CD14-positive monocyte (primary cell): ENCODE data around the gene THRB. TPM values are rescaled to one million over a fixed set of nuclear protein-coding genes. Genes with fewer than 3 reads are reported as not detected.

ENCODE experiments used
- DNase-seq, 3 donors: peaks; one replicate each; pipeline ENCODE4 v3.0.0-alpha.2; 2011 to 2022
- H2AFZ ChIP-seq: 2 replicates; pipeline ENCODE4 v1.6.0; 2012; ENCODE audit warnings: mild to moderate bottlenecking, low read depth, low read length, inconsistent platforms; ENCODE audit not compliant: insufficient read depth, poor library complexity, severe bottlenecking
- H3K27ac ChIP-seq, 2 donors: 1 replicate in 1 of 2; 2 replicates in 1 of 2; pipeline ENCODE4 v1.5.1; 2012 to 2013; ENCODE audit warnings: low read length in 2 of 2, control low read depth in 1 of 2, inconsistent platforms in 1 of 2, low read depth in 1 of 2, mild to moderate bottlenecking in 1 of 2
- H3K27me3 ChIP-seq, 2 donors: one replicate each; pipeline versions ENCODE4 v1.6.0 to v1.6.1; 2011 to 2013; ENCODE audit warnings: low read length in 2 of 2; ENCODE audit not compliant: control insufficient read depth in 2 of 2, insufficient read depth in 2 of 2
- H3K36me3 ChIP-seq, 2 donors: replicated peaks in 1 of 2; 1 replicate in 1 of 2; 2 replicates in 1 of 2; pipeline versions ENCODE4 v1.5.1 to v1.6.1; 2012 to 2013; ENCODE audit warnings: low read length in 2 of 2, control low read depth in 1 of 2, inconsistent platforms in 1 of 2, mild to moderate bottlenecking in 1 of 2; ENCODE audit not compliant: insufficient read depth in 2 of 2, control insufficient read depth in 1 of 2
- H3K4me1 ChIP-seq, 2 donors: 1 replicate in 1 of 2; 2 replicates in 1 of 2; pipeline versions ENCODE4 v1.5.1 to v1.6.1; 2012 to 2013; ENCODE audit warnings: low read length in 2 of 2, control low read depth in 1 of 2, inconsistent platforms in 1 of 2, mild to moderate bottlenecking in 1 of 2, moderate library complexity in 1 of 2; ENCODE audit not compliant: insufficient read depth in 2 of 2, control insufficient read depth in 1 of 2
- H3K4me2 ChIP-seq: replicated peaks from 2 replicates; pipeline ENCODE3; 2012; ENCODE audit warnings: low read length, moderate library complexity, mild to moderate bottlenecking; ENCODE audit not compliant: poor library complexity, severe bottlenecking; ENCODE audit errors: extremely low read depth
- H3K4me3 ChIP-seq, 3 experiments: fragments of 200-600 bp in 1 of 3; sonication (generic) in 1 of 3; replicated peaks in 1 of 3; 1 replicate in 2 of 3; 2 replicates in 1 of 3; pipeline ENCODE4 v1.5.1; 2011 to 2013; ENCODE audit warnings: low read length in 3 of 3, mild to moderate bottlenecking in 3 of 3, control low read depth in 2 of 3, low read depth in 2 of 3, inconsistent platforms in 1 of 3, moderate library complexity in 1 of 3
- H3K79me2 ChIP-seq: 2 replicates; pipeline ENCODE4 v1.6.0; 2012; ENCODE audit warnings: mild to moderate bottlenecking, control low read depth, inconsistent platforms, low read length, moderate library complexity; ENCODE audit not compliant: insufficient read depth
- H3K9ac ChIP-seq: 2 replicates; pipeline ENCODE4 v1.6.0; 2017; ENCODE audit warnings: low read length, mild to moderate bottlenecking; ENCODE audit not compliant: insufficient read depth, poor library complexity, severe bottlenecking
- H3K9me3 ChIP-seq, 2 donors: replicated peaks in 1 of 2; 1 replicate in 1 of 2; 2 replicates in 1 of 2; pipeline versions ENCODE4 v1.5.1 to v1.6.1; 2012 to 2013; ENCODE audit warnings: low read length in 2 of 2, control low read depth in 1 of 2; ENCODE audit not compliant: control insufficient read depth in 1 of 2, insufficient read depth in 1 of 2
- H4K20me1 ChIP-seq: 2 replicates; pipeline ENCODE4 v1.6.0; 2012; ENCODE audit warnings: mild to moderate bottlenecking, low read length, control low read depth, moderate library complexity; ENCODE audit not compliant: insufficient read depth
- H3K27ac Mint-ChIP-seq, 7 donors: one replicate each; pipeline ENCODE4 v1.8.0; 2020; ENCODE audit warnings: mild to moderate bottlenecking in 7 of 7, mixed read lengths in 7 of 7, moderate library complexity in 6 of 7, inconsistent platforms in 2 of 7
- H3K27me3 Mint-ChIP-seq, 3 donors: one replicate each; pipeline ENCODE4 v1.8.0; 2021 to 2022; ENCODE audit warnings: low read depth in 3 of 3, mild to moderate bottlenecking in 3 of 3, mixed read lengths in 3 of 3, moderate library complexity in 3 of 3, inconsistent platforms in 1 of 3
- H3K36me3 Mint-ChIP-seq, 2 donors: one replicate each; pipeline ENCODE4 v1.8.0; 2020; ENCODE audit warnings: mixed read lengths in 2 of 2, inconsistent platforms in 1 of 2, mild to moderate bottlenecking in 1 of 2
- H3K4me1 Mint-ChIP-seq: one replicate; pipeline ENCODE4 v1.8.0; 2020; ENCODE audit warnings: mild to moderate bottlenecking, mixed read lengths
- H3K4me3 Mint-ChIP-seq, 2 donors: one replicate each; pipeline ENCODE4 v1.8.0; 2020; ENCODE audit warnings: mild to moderate bottlenecking in 2 of 2, mixed read lengths in 2 of 2, moderate library complexity in 1 of 2
- H3K9me3 Mint-ChIP-seq, 7 donors: one replicate each; pipeline ENCODE4 v1.8.0; 2020 to 2022; ENCODE audit warnings: mixed read lengths in 7 of 7, mild to moderate bottlenecking in 6 of 7, moderate library complexity in 6 of 7, inconsistent platforms in 2 of 7
- CTCF ChIP-seq: fragments of 200-600 bp; IDR thresholded peaks from one replicate; pipeline ENCODE4 v1.8.0; 2022; ENCODE audit warnings: antibody characterized with exemption, mild to moderate bottlenecking
- WGBS: methylation state at CpG from one replicate; pipeline ENCODE4 v1.1.5; 2013; ENCODE audit warnings: missing lambda C conversion rate; ENCODE audit not compliant: insufficient coverage; 5-methylcytosine and 5-hydroxymethylcytosine counted together
- intact Hi-C, 2 donors: fragments of 100-400 bp; cut with micrococcal nuclease; formaldehyde crosslinking; loops; one replicate each; pipeline versions ENCODE4 v1.15.0 to v1.15.1; 2023
- polyA plus RNA-seq, 3 donors: library from polyadenylated mRNA; depleted of rRNA in 1 of 3; unstranded in 2 of 3; stranded (reverse) in 1 of 3; fragments of 300-500 nt in 2 of 3; fragments of >200 nt in 1 of 3; fragmentation: Illumina TruSeq in 2 of 3; gene quantifications; 1 replicate in 2 of 3; 2 replicates in 1 of 3; pipeline ENCODE4 v1.2.3, GENCODE V29; 2012 to 2021

THRB gene
- polyA plus RNA-seq, 3 donors, result 0.05 TPM; not detected in 2

DNA sequence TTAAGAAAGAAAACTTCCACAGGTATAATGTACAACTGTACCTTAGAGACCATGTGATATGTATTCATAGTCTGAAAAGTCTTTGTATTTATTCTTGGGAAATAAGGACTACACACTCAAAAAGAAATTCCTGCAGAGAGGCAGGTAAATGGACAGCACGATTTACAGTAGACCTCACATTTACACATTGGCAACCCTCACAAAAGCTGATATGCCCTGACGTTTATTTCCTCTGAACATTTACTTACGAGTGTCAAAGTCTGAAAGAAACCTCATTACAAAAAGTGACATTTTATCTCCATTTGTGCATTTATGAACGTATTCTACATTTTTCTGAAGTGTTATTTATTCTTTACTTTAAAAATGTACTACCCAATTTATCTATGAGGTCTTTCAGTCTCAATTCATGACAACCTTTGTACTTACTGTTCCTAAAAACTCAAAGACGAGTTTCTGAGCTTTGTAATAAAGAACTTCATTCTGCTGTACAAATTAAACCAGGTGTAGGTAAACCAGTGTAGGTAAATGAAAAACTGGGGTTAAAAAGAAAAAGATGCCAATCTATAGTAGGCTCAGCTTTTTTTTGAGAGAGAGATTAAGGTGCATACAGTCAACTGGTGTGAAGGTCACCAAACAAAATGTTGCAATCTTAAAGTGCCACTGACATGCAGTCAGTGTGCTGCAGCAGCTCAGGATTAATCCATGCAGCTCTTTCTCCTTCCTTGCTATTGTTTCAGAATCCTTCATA is 44.3 kb downstream of the THRB start:
- H3K4me3 Mint-ChIP-seq, result no peak overlapping the region
- H3K4me3 ChIP-seq, result no peak overlapping the region
- H3K79me2 ChIP-seq, result no peaks in the 10 kb centered on the region
- H3K27me3 ChIP-seq, result no peaks in the 10 kb centered on the region
- intact Hi-C loops, result no loop called here
- H3K9ac ChIP-seq, result no peak overlapping the region
- H3K9me3 Mint-ChIP-seq, result no peaks in the 10 kb centered on the region
- WGBS, result 100% methylated on average over 1 of the region's 5 CpGs
- H2AFZ ChIP-seq, result no peak overlapping the region
- no peaks in the 10 kb centered on the region for H3K36me3 Mint-ChIP-seq
- no peak overlapping the region for H3K27ac ChIP-seq
- no peaks in the 10 kb centered on the region for H3K27me3 Mint-ChIP-seq
- no peak for TF ChIP-seq CTCF
- no peaks in the 10 kb centered on the region for H3K4me1 Mint-ChIP-seq
- no peak for DNase-seq
- H3K27ac Mint-ChIP-seq, result no peak overlapping the region
- H3K9me3 ChIP-seq, result no peaks in the 10 kb centered on the region
- H4K20me1 ChIP-seq, result no peaks in the 10 kb centered on the region
- no peak overlapping the region for H3K4me2 ChIP-seq
- H3K4me1 ChIP-seq, result no peaks in the 10 kb centered on the region
- no peaks in the 10 kb centered on the region for H3K36me3 ChIP-seq

GRCh38 chr3:24447836-24448235 is 46.8 kb downstream of the THRB start:
- intact Hi-C loops, result no loop called here
- no peaks in the 10 kb centered on the region for H3K9me3 ChIP-seq
- H3K4me3 ChIP-seq, result no peak overlapping the region
- no peaks in the 10 kb centered on the region for H4K20me1 ChIP-seq
- H3K4me2 ChIP-seq, result no peak overlapping the region
- no peak overlapping the region for H3K4me3 Mint-ChIP-seq
- WGBS, result 93% methylated on average over 3 of the region's 6 CpGs
- H2AFZ ChIP-seq, result no peak overlapping the region
- no peak overlapping the region for H3K27ac ChIP-seq
- H3K4me1 ChIP-seq, result no peaks in the 10 kb centered on the region
- no peaks in the 10 kb centered on the region for H3K27me3 ChIP-seq
- no peak for TF ChIP-seq CTCF
- no peaks in the 10 kb centered on the region for H3K36me3 ChIP-seq
- no peak overlapping the region for H3K27ac Mint-ChIP-seq
- no peak for DNase-seq
- H3K9me3 Mint-ChIP-seq, result peaks cover 0 to 3% (median 0%) of the 10 kb centered on the region in 7 donors
- H3K9ac ChIP-seq, result no peak overlapping the region
- H3K4me1 Mint-ChIP-seq, result no peaks in the 10 kb centered on the region
- H3K36me3 Mint-ChIP-seq, result no peaks in the 10 kb centered on the region
- H3K79me2 ChIP-seq, result no peaks in the 10 kb centered on the region
- no peaks in the 10 kb centered on the region for H3K27me3 Mint-ChIP-seq
